Transverse colon (tissue), 3 donors: Measurements from ENCODE around the gene TBC1D12.

ENCODE experiments used
- POLR2A ChIP-seq: fragments of 450-650 bp; IDR thresholded peaks from one replicate; pipeline ENCODE4 v1.6.1; 2016; ENCODE audit warnings: antibody characterized with exemption, mild to moderate bottlenecking, moderate library complexity
- TF ChIP-seq, protein P1 (sequence below), 5 experiments: fragments of 200-600 bp in 3 of 5; fragments of 450-650 bp in 2 of 5; sonication (generic) in 3 of 5; IDR thresholded peaks; 1 replicate in 2 of 5; 2 replicates in 3 of 5; pipeline ENCODE4 v1.5.1; 2016 to 2017; ENCODE audit warnings: antibody characterized with exemption in 5 of 5, inconsistent platforms in 3 of 5, mild to moderate bottlenecking in 2 of 5, moderate library complexity in 1 of 5

DNA sequence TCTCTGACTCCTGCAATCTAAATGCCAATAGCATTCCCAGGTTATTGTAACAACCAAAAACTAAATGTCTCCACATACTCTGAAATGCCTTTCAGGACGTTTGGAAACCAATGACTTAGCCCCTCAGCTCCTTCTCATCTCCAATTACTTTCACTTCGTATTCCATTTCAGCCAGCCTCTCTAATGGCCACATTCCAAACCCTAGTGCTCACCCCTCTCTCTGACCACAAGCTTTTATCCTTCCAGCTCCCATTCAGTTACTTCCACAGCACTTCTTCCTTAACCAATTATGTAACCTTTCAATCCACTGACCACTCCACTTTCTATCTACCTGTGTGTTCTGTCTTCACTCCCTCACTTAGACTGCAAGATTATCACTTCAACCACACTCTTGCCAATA lies 43.9 kb upstream of the TBC1D12 start:
- TF ChIP-seq POLR2A = no peak
- TF ChIP-seq, protein P1, sequence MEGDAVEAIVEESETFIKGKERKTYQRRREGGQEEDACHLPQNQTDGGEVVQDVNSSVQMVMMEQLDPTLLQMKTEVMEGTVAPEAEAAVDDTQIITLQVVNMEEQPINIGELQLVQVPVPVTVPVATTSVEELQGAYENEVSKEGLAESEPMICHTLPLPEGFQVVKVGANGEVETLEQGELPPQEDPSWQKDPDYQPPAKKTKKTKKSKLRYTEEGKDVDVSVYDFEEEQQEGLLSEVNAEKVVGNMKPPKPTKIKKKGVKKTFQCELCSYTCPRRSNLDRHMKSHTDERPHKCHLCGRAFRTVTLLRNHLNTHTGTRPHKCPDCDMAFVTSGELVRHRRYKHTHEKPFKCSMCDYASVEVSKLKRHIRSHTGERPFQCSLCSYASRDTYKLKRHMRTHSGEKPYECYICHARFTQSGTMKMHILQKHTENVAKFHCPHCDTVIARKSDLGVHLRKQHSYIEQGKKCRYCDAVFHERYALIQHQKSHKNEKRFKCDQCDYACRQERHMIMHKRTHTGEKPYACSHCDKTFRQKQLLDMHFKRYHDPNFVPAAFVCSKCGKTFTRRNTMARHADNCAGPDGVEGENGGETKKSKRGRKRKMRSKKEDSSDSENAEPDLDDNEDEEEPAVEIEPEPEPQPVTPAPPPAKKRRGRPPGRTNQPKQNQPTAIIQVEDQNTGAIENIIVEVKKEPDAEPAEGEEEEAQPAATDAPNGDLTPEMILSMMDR (IDR thresholded peaks at IDR 0.05) = no peak
